GM12874 (cell line): ENCODE results near the gene CADM2.

ENCODE experiments used
- CTCF ChIP-seq: IDR thresholded peaks from 2 replicates; pipeline ENCODE4 v1.5.1; 2011; ENCODE audit warnings: low read depth, mild to moderate bottlenecking, control low read depth, low read length, moderate library complexity; ENCODE audit not compliant: insufficient read depth

Gene CADM2

GRCh38 chr3:85594676-85595075 lies 635.9 kb downstream of the CADM2 start:
- TF ChIP-seq CTCF: no peak

GRCh38 chr3:85603378-85603777 lies 644.6 kb downstream of the CADM2 start:
- no peak for TF ChIP-seq CTCF

DNA sequence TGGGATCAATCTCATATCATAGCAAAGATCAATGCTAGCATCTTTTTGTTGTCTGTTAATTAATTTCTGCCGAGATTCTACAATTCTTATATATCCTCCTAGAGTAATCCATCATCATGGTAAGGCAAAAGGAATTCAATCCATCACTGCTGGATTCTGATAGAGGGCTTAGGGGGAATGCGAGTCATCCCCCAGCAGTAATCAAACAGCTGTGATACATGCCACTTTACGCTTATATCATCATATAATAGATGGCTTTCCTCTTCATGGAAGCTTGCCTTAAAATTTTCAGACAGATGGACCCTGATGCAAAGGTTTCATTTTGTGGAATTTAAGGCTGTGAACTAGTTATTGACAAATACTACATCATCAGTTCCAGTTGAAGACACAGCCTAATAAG lies 645.9 kb downstream of the CADM2 start:
- TF ChIP-seq CTCF: no peak

DNA sequence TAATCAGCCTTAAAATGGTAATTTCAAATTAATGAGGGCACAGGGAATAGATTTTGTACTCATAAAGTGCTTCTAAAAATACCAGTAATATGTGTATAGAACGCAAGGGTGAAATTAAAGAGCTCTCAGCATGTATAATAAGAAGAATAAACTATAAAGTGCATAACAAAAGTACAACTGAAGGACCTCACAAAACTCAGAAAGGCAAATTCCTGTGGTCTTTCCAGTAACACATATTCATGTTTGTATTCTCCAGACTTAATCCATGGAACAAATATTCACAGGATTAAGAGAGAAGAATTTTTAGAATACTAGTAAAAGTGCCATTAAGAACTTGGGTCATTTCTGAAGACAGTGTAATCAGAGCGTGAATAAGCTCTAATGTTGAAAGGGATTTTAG lies 646.3 kb downstream of the CADM2 start:
- no peak for TF ChIP-seq CTCF

GRCh38 chr3:85626662-85627061 lies 667.9 kb downstream of the CADM2 start:
- TF ChIP-seq CTCF: no peak

DNA sequence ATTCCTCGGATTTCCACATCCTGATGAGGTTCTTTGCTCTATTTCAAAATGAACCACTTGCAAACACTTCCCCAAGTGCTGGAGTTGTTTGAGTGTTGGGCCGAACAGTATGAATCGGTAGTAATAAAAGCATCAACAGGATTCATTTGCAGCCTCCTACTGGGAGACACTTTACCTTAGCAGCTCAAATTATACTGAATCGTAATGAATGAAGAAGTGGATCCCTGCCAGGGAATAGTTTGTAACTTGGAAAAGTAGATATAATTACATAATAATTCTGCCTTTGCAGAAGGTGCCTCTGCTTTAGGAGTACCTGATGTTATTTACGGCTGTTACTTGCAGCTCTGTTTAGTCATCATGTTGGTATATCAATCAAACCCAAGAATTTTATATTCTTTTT lies 669.1 kb downstream of the CADM2 start:
- TF ChIP-seq CTCF: no peak

DNA sequence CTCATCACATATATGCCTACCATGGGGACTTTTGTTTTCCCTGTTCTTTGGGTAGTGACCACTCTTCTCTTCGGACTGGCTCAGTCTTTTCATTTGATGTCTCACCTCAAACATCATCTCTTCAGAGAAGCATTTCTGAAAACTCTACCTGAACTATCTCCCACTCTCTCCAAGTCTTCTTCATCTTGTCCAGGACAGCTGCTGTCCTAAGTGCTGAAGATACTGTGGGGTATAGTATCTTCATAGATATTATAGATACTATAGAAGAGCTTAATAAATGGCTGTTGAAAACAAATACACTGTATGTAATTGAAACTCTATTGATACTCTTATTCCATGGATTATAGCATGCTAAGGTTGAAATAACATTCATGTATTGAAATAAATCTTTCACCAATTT lies 672.3 kb downstream of the CADM2 start:
- no peak for TF ChIP-seq CTCF

DNA sequence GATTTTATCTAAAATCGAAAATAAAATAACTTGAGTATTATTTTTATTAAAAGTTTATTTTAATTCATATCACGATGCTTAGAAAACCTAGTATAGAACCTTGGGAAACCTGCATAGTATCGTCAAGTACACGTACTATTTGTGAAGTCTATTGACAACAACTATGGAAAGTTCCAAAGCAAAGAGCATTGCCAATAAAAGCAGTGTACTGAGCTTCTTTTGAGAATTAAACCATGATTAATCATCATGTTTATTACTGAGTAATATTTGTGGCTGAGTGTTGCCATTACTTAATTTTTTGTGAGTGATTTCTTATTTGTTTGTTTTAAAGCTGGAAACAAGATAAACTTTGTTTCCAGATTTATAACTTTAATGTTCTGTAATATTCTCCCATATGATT lies 674.1 kb downstream of the CADM2 start:
- TF ChIP-seq CTCF: no peak
